HEK293 (cell line): ENCODE measurements around the gene GHDC.
A peak's percentile ranks its signal among the peaks of the same experiment; 100 is the strongest.

Experiments
- CTCF ChIA-PET: fragments of 350-600 bp; formaldehyde crosslinking; extraction: SDS; loops from one replicate; lab custom pipeline; 2021; ENCODE audit warnings: antibody characterized with exemption; lab: Yijun Ruan, JAX
- POLR2A ChIA-PET: fragments of 300-600 bp; formaldehyde crosslinking; extraction: SDS; loops from one replicate; lab custom pipeline; 2020; ENCODE audit warnings: antibody characterized with exemption, inconsistent platforms; lab: Yijun Ruan, JAX
- H3K27ac ChIP-seq: fragments of 200-500 bp; sonication (Bioruptor generic); 2 replicates; pipeline ENCODE4 v1.5.1; 2014; ENCODE audit warnings: low read depth, low read length, control low read depth, inconsistent platforms; ENCODE audit errors: extremely low read depth
- H3K36me3 ChIP-seq, 2 experiments: fragments of 200-500 bp in 1 of 2; sonication (Bioruptor generic) in 1 of 2; 1 replicate in 1 of 2; 2 replicates in 1 of 2; pipeline ENCODE4 v1.5.1; 2014 to 2017; ENCODE audit warnings: inconsistent platforms in 2 of 2, low read length in 2 of 2; ENCODE audit not compliant: control insufficient read depth in 2 of 2, insufficient read depth in 1 of 2
- H3K4me1 ChIP-seq: fragments of 200-500 bp; sonication (Bioruptor generic); 2 replicates; pipeline ENCODE4 v1.5.1; 2014; ENCODE audit warnings: mild to moderate bottlenecking, low read length, inconsistent platforms; ENCODE audit not compliant: control insufficient read depth, insufficient read depth
- H3K4me3 ChIP-seq: 2 replicates; pipeline ENCODE4 v1.5.1; 2011; ENCODE audit warnings: low read depth, mild to moderate bottlenecking, control low read depth, low read length, moderate library complexity
- H3K9me3 ChIP-seq: fragments of 200-500 bp; sonication (Bioruptor generic); 2 replicates; pipeline ENCODE4 v1.5.1; 2014; ENCODE audit warnings: low read depth, low read length, inconsistent platforms; ENCODE audit not compliant: control insufficient read depth, insufficient read depth
- GLI4 ChIP-seq: fragments of 450-650 bp; formaldehyde crosslinking; IDR thresholded peaks from 2 replicates; pipeline ENCODE4 v1.5.1; 2016; ENCODE audit warnings: missing biosample characterization, missing genetic modification characterization
- GLIS1 ChIP-seq: fragments of 450-650 bp; formaldehyde crosslinking; IDR thresholded peaks from 2 replicates; pipeline ENCODE4 v1.5.1; 2016; ENCODE audit warnings: missing biosample characterization, missing genetic modification characterization
- HOXC10 ChIP-seq: sonication (generic); formaldehyde crosslinking; IDR thresholded peaks from 2 replicates; pipeline ENCODE4 v1.8.1; 2023; ENCODE audit warnings: mild to moderate bottlenecking, missing genetic modification reagents
- OVOL3 ChIP-seq: fragments of 450-650 bp; formaldehyde crosslinking; IDR thresholded peaks from 2 replicates; pipeline ENCODE4 v1.5.1; 2016; ENCODE audit warnings: missing biosample characterization, missing genetic modification characterization
- SCRT1 ChIP-seq: fragments of 450-650 bp; formaldehyde crosslinking; IDR thresholded peaks from 2 replicates; pipeline ENCODE4 v1.5.1; 2016; ENCODE audit warnings: missing biosample characterization, missing genetic modification characterization, borderline replicate concordance
- ZBTB21 ChIP-seq: fragments of 450-650 bp; formaldehyde crosslinking; IDR thresholded peaks from 2 replicates; pipeline ENCODE4 v1.5.1; 2017; ENCODE audit warnings: missing biosample characterization, missing genetic modification characterization
- ZNF140 ChIP-seq: fragments of 450-650 bp; formaldehyde crosslinking; IDR thresholded peaks from 2 replicates; pipeline ENCODE4 v1.5.1; 2016; ENCODE audit warnings: missing biosample characterization, missing genetic modification characterization
- ZNF16 ChIP-seq: fragments of 450-650 bp; formaldehyde crosslinking; IDR thresholded peaks from 2 replicates; pipeline ENCODE4 v1.5.1; 2016; ENCODE audit warnings: low read depth, missing biosample characterization, missing genetic modification characterization
- ZNF302 ChIP-seq: fragments of 450-650 bp; formaldehyde crosslinking; IDR thresholded peaks from 2 replicates; pipeline ENCODE4 v1.5.1; 2016; ENCODE audit warnings: missing biosample characterization, missing genetic modification characterization, low read depth
- ZNF366 ChIP-seq: fragments of 450-650 bp; formaldehyde crosslinking; conservative IDR thresholded peaks from 2 replicates; pipeline ENCODE4 v1.5.1; 2016; ENCODE audit warnings: missing biosample characterization, missing genetic modification characterization
- ZNF37A ChIP-seq: fragments of 450-650 bp; IDR thresholded peaks from 2 replicates; pipeline ENCODE4 v1.5.1; 2018; ENCODE audit warnings: missing biosample characterization, missing genetic modification characterization
- ZNF391 ChIP-seq: fragments of 450-650 bp; formaldehyde crosslinking; IDR thresholded peaks from 2 replicates; pipeline ENCODE4 v1.5.1; 2016; ENCODE audit warnings: low read depth, missing biosample characterization, missing genetic modification characterization, borderline replicate concordance
- ZNF394 ChIP-seq: fragments of 450-650 bp; formaldehyde crosslinking; IDR thresholded peaks from 2 replicates; pipeline ENCODE4 v1.5.1; 2016; ENCODE audit warnings: missing biosample characterization, missing genetic modification characterization, mild to moderate bottlenecking, moderate library complexity, borderline replicate concordance
- ZNF555 ChIP-seq: fragments of 450-650 bp; formaldehyde crosslinking; conservative IDR thresholded peaks from 2 replicates; pipeline ENCODE4 v1.5.1; 2017; ENCODE audit warnings: missing biosample characterization, mild to moderate bottlenecking, missing genetic modification characterization, inconsistent platforms
- ZNF561 ChIP-seq: fragments of 450-650 bp; IDR thresholded peaks from 2 replicates; pipeline ENCODE4 v1.5.1; 2018; ENCODE audit warnings: missing biosample characterization, missing genetic modification characterization, borderline replicate concordance
- ZNF596 ChIP-seq: fragments of 450-650 bp; IDR thresholded peaks from 2 replicates; pipeline ENCODE4 v1.5.0; 2018; ENCODE audit warnings: missing biosample characterization, mild to moderate bottlenecking, missing genetic modification characterization, moderate library complexity
- ZNF624 ChIP-seq: fragments of 450-650 bp; formaldehyde crosslinking; IDR thresholded peaks from 2 replicates; pipeline ENCODE4 v1.5.1; 2017; ENCODE audit warnings: missing biosample characterization, missing genetic modification characterization
- TF ChIP-seq, protein P1 (sequence below): fragments of 450-650 bp; formaldehyde crosslinking; IDR thresholded peaks from 2 replicates; pipeline ENCODE4 v1.5.1; 2016; ENCODE audit warnings: missing biosample characterization, missing genetic modification characterization, borderline replicate concordance
- TF ChIP-seq, protein P2 (sequence below): fragments of 450-650 bp; formaldehyde crosslinking; IDR thresholded peaks from 2 replicates; pipeline ENCODE4 v1.5.1; 2016; ENCODE audit warnings: missing biosample characterization, missing genetic modification characterization, borderline replicate concordance
- TF ChIP-seq, protein P3 (sequence below): fragments of 450-650 bp; formaldehyde crosslinking; IDR thresholded peaks from 2 replicates; pipeline ENCODE4 v1.5.1; 2017; ENCODE audit warnings: missing biosample characterization, missing genetic modification characterization
- TF ChIP-seq, protein P4 (sequence below): fragments of 450-650 bp; formaldehyde crosslinking; IDR thresholded peaks from 2 replicates; pipeline ENCODE4 v1.5.1; 2017; ENCODE audit warnings: missing biosample characterization, missing genetic modification characterization
- TF ChIP-seq, protein P5 (sequence below): fragments of 450-650 bp; formaldehyde crosslinking; IDR thresholded peaks from 2 replicates; pipeline ENCODE4 v1.5.1; 2016; ENCODE audit warnings: missing biosample characterization, missing genetic modification characterization

The GHDC gene

DNA sequence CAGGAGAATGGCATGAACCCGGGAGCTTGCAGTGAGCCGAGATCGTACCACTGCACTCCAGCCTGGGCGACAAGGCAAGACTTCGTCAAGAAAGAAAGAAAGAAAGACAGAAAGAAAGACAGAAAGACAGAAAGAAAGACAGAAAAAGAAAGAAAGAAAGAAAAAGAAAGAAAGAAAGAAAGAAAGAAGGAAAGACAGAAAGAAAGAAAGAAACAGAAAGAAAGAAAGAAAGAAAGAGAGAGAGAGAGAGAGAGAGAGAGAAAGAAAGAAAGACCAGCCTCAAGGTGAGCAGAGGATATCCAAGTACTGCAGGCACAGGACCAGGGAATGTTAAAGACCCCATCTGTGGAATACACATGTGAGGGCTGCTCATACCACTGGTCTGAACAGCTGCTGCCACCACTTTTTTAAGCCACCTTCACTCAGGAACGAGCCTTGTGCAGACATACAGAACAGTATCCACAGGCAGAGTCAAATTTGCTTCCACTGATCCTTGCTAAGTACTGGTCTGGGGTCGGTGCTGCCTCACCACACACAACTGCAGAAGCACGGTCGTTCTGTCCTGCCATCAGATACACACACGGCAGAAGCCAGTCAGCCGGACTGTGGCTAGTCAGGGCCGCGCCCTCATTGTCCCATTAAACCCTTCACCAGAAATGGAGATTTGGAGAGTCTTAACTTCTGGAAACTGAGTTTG is 47.2 kb downstream of the GHDC start:
- Histone ChIP-seq H3K27ac (no peak overlapping the region), H3K4me3 (no peak overlapping the region), H3K4me1 (peaks cover 9% of the 10 kb centered on the region), H3K36me3 (peaks cover 21 to 63% of the 10 kb centered on the region in 2 experiments), H3K9me3 (no peaks in the 10 kb centered on the region)
- CTCF ChIA-PET = no interaction called here
- POLR2A ChIA-PET = interaction anchor here (0.7 kb wide), 1 partner anchor 9 kb away, joined by 3 read pairs; no protein-coding TSS in a partner anchor
- TF ChIP-seq ZNF596 (tag by site-specific recombination) (peak; percentile 57), ZNF16 (tag by site-specific recombination) (no peak), HOXC10 (no peak), SCRT1 (tag by site-specific recombination) (no peak), ZNF561 (tag by site-specific recombination) (no peak), OVOL3 (tag by site-specific recombination) (no peak), ZNF302 (tag by site-specific recombination) (no peak), ZNF366 (peak; percentile 96), ZNF140 (no peak), GLIS1 (tag by site-specific recombination) (no peak), ZBTB21 (no peak), GLI4 (no peak), ZNF624 (no peak), ZNF555 (tag by site-specific recombination) (no peak), ZNF37A (tag by site-specific recombination) (no peak), ZNF394 (tag by site-specific recombination) (no peak), ZNF391 (tag by site-specific recombination) (no peak)
- TF ChIP-seq, protein P1, sequence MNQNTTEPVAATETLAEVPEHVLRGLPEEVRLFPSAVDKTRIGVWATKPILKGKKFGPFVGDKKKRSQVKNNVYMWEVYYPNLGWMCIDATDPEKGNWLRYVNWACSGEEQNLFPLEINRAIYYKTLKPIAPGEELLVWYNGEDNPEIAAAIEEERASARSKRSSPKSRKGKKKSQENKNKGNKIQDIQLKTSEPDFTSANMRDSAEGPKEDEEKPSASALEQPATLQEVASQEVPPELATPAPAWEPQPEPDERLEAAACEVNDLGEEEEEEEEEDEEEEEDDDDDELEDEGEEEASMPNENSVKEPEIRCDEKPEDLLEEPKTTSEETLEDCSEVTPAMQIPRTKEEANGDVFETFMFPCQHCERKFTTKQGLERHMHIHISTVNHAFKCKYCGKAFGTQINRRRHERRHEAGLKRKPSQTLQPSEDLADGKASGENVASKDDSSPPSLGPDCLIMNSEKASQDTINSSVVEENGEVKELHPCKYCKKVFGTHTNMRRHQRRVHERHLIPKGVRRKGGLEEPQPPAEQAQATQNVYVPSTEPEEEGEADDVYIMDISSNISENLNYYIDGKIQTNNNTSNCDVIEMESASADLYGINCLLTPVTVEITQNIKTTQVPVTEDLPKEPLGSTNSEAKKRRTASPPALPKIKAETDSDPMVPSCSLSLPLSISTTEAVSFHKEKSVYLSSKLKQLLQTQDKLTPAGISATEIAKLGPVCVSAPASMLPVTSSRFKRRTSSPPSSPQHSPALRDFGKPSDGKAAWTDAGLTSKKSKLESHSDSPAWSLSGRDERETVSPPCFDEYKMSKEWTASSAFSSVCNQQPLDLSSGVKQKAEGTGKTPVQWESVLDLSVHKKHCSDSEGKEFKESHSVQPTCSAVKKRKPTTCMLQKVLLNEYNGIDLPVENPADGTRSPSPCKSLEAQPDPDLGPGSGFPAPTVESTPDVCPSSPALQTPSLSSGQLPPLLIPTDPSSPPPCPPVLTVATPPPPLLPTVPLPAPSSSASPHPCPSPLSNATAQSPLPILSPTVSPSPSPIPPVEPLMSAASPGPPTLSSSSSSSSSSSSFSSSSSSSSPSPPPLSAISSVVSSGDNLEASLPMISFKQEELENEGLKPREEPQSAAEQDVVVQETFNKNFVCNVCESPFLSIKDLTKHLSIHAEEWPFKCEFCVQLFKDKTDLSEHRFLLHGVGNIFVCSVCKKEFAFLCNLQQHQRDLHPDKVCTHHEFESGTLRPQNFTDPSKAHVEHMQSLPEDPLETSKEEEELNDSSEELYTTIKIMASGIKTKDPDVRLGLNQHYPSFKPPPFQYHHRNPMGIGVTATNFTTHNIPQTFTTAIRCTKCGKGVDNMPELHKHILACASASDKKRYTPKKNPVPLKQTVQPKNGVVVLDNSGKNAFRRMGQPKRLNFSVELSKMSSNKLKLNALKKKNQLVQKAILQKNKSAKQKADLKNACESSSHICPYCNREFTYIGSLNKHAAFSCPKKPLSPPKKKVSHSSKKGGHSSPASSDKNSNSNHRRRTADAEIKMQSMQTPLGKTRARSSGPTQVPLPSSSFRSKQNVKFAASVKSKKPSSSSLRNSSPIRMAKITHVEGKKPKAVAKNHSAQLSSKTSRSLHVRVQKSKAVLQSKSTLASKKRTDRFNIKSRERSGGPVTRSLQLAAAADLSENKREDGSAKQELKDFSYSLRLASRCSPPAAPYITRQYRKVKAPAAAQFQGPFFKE (tag by site-specific recombination) = no peak
- TF ChIP-seq, protein P2, sequence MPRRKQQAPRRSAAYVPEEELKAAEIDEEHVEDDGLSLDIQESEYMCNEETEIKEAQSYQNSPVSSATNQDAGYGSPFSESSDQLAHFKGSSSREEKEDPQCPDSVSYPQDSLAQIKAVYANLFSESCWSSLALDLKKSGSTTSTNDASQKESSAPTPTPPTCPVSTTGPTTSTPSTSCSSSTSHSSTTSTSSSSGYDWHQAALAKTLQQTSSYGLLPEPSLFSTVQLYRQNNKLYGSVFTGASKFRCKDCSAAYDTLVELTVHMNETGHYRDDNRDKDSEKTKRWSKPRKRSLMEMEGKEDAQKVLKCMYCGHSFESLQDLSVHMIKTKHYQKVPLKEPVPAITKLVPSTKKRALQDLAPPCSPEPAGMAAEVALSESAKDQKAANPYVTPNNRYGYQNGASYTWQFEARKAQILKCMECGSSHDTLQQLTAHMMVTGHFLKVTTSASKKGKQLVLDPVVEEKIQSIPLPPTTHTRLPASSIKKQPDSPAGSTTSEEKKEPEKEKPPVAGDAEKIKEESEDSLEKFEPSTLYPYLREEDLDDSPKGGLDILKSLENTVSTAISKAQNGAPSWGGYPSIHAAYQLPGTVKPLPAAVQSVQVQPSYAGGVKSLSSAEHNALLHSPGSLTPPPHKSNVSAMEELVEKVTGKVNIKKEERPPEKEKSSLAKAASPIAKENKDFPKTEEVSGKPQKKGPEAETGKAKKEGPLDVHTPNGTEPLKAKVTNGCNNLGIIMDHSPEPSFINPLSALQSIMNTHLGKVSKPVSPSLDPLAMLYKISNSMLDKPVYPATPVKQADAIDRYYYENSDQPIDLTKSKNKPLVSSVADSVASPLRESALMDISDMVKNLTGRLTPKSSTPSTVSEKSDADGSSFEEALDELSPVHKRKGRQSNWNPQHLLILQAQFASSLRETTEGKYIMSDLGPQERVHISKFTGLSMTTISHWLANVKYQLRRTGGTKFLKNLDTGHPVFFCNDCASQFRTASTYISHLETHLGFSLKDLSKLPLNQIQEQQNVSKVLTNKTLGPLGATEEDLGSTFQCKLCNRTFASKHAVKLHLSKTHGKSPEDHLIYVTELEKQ (tag by site-specific recombination) = no peak
- TF ChIP-seq, protein P3, sequence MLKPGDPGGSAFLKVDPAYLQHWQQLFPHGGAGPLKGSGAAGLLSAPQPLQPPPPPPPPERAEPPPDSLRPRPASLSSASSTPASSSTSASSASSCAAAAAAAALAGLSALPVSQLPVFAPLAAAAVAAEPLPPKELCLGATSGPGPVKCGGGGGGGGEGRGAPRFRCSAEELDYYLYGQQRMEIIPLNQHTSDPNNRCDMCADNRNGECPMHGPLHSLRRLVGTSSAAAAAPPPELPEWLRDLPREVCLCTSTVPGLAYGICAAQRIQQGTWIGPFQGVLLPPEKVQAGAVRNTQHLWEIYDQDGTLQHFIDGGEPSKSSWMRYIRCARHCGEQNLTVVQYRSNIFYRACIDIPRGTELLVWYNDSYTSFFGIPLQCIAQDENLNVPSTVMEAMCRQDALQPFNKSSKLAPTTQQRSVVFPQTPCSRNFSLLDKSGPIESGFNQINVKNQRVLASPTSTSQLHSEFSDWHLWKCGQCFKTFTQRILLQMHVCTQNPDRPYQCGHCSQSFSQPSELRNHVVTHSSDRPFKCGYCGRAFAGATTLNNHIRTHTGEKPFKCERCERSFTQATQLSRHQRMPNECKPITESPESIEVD (tag by site-specific recombination) = no peak
- TF ChIP-seq, protein P4, sequence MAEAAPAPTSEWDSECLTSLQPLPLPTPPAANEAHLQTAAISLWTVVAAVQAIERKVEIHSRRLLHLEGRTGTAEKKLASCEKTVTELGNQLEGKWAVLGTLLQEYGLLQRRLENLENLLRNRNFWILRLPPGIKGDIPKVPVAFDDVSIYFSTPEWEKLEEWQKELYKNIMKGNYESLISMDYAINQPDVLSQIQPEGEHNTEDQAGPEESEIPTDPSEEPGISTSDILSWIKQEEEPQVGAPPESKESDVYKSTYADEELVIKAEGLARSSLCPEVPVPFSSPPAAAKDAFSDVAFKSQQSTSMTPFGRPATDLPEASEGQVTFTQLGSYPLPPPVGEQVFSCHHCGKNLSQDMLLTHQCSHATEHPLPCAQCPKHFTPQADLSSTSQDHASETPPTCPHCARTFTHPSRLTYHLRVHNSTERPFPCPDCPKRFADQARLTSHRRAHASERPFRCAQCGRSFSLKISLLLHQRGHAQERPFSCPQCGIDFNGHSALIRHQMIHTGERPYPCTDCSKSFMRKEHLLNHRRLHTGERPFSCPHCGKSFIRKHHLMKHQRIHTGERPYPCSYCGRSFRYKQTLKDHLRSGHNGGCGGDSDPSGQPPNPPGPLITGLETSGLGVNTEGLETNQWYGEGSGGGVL (tag by site-specific recombination) = no peak
- TF ChIP-seq, protein P5, sequence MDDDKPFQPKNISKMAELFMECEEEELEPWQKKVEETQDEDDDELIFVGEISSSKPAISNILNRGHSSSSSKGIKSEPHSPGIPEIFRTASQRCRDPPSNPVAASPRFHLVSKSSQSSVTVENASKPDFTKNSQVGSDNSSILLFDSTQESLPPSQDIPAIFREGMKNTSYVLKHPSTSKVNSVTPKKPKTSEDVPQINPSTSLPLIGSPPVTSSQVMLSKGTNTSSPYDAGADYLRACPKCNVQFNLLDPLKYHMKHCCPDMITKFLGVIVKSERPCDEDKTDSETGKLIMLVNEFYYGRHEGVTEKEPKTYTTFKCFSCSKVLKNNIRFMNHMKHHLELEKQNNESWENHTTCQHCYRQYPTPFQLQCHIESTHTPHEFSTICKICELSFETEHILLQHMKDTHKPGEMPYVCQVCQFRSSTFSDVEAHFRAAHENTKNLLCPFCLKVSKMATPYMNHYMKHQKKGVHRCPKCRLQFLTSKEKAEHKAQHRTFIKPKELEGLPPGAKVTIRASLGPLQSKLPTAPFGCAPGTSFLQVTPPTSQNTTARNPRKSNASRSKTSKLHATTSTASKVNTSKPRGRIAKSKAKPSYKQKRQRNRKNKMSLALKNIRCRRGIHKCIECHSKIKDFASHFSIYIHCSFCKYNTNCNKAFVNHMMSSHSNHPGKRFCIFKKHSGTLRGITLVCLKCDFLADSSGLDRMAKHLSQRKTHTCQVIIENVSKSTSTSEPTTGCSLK (tag by site-specific recombination) = no peak
